HS-5 (cell line): ENCODE data around the gene RBM6.
"Not testable (repeated sequence)": the region's sequence is repeated elsewhere in the genome, so short reads cannot be mapped to it uniquely, and the experiment has no call there.

Experiments used
- DNase-seq: peaks from one replicate; pipeline ENCODE4 v3.0.0-alpha.2; 2012; ENCODE audit warnings: low read depth

RBM6 gene, protein sequence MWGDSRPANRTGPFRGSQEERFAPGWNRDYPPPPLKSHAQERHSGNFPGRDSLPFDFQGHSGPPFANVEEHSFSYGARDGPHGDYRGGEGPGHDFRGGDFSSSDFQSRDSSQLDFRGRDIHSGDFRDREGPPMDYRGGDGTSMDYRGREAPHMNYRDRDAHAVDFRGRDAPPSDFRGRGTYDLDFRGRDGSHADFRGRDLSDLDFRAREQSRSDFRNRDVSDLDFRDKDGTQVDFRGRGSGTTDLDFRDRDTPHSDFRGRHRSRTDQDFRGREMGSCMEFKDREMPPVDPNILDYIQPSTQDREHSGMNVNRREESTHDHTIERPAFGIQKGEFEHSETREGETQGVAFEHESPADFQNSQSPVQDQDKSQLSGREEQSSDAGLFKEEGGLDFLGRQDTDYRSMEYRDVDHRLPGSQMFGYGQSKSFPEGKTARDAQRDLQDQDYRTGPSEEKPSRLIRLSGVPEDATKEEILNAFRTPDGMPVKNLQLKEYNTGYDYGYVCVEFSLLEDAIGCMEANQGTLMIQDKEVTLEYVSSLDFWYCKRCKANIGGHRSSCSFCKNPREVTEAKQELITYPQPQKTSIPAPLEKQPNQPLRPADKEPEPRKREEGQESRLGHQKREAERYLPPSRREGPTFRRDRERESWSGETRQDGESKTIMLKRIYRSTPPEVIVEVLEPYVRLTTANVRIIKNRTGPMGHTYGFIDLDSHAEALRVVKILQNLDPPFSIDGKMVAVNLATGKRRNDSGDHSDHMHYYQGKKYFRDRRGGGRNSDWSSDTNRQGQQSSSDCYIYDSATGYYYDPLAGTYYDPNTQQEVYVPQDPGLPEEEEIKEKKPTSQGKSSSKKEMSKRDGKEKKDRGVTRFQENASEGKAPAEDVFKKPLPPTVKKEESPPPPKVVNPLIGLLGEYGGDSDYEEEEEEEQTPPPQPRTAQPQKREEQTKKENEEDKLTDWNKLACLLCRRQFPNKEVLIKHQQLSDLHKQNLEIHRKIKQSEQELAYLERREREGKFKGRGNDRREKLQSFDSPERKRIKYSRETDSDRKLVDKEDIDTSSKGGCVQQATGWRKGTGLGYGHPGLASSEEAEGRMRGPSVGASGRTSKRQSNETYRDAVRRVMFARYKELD

DNA sequence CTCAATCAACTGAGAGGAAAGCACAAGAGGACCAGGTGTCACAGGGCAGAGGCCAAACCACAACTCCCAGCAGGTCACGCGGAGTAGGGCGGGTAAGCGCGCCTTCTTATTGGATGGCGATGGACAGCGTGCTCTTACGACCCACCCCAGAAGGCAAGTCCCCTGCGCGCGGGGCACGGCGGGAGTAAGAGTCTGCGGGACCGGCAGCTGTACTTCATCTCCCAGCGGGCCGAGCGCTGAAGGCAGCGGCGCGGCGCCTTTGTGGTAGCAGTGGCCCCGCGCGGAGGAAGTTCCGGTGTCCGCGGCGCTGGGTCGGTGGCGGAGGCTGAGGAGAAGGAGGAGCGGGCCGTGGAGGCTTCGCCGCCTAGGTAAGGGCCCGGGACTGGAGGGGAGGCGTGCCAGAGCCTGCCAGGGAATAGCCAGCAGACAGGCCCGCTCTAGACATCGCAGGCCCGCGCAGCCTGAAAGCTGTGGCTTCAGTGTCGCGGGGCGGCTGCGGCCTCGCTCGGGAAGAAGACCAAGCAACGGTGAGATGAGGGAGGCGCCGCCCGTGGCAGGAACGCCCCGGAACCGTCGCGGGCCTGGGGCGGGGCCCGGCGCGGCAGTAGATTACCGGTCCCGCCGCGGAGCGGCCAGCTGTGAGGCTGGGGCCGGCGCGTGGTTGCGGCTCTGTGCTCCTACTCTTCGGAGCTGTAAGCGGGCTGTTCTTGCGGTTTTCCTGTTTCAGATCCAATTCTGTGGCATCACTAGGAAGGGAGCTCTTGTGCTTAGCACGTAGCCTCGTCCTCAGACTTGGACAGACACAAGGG is at the start of gene RBM6:
Gene RBM6, plus strand, starts transcription at position 293 of the 809 bp plus-strand sequence. CDS start 22,492 bp downstream, outside the sequence.
- peak; percentile 79 for DNase-seq

DNA sequence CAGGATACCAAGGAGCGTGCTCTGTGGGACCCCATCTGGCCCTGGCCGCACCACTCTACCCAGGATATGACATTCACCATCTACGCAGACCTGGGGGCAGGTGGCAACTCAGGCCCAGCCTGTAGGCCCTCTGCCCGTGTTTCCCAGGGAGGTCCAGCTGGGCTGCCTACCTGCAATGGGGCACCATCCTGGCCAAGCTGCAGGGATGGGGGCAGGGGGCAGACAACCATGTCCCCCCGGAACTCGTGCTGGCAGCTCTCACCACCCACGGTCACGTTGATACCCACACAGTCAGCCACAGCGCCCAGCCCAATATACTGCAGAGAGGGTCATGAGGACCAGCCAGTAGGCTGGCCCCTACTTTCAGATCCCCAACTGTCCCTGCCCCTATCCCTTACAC is 44.2 kb upstream of the RBM6 start:
- no peak for DNase-seq

DNA sequence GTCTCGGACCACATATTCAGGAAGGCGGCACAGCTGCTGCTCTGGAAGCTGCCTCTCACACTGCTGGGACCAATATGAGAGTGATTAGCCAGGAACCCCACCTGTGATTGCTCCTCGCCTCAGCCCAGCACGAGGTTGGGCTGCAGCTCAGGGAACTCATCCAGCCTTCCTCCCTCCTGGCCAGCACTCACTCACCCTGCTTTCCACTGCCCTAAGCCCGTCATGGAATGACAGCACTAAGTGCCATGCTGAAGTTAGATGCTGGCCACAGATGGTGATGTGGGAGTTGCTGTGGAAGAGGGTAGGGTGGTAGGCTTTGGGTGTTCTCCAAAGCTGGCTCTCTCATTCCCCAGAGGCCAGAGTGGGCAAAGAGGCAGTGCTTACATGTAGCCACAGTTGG is 43.6 kb upstream of the RBM6 start:
- DNase-seq: no peak

DNA sequence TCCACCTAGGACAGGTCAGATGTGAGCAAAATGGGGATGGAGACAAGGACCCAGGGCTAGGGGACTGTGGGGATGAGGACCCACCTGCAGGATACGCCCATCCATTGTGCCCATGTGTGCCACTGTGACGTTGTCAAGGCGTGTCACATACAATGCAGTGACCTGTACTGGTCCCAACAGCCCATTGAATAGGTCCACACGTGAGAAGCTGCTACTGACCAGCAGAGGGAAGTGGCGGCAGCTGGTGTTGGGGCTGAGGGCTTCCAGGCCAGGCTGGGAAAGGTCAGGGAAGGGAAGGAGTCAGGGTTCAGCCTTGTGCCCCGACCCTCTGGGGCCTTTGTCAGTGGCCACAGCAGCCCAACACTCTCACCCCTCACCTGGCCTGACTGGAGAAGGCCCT is 41.0 kb upstream of the RBM6 start:
- DNase-seq: no peak

DNA sequence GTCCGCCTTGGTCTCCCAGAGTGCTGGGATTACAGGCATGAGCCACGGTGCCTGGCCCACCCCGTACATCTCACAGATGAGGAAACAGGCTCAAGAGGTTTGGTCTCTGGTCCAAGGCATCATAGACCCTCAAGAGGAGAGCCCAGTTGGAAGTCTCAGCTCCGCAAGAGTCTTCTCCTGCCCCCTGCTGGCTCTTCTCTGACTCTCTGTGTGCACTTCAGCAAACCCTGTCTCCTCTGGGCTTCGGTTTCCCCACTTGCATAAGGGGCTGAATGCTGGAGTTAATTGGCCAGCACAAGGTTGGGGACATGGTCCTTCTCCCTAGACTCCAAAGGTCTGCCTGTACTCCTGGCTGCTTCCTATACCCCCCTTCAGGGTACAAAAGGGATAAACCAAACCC is 40.1 kb upstream of the RBM6 start:
- no peak for DNase-seq

DNA sequence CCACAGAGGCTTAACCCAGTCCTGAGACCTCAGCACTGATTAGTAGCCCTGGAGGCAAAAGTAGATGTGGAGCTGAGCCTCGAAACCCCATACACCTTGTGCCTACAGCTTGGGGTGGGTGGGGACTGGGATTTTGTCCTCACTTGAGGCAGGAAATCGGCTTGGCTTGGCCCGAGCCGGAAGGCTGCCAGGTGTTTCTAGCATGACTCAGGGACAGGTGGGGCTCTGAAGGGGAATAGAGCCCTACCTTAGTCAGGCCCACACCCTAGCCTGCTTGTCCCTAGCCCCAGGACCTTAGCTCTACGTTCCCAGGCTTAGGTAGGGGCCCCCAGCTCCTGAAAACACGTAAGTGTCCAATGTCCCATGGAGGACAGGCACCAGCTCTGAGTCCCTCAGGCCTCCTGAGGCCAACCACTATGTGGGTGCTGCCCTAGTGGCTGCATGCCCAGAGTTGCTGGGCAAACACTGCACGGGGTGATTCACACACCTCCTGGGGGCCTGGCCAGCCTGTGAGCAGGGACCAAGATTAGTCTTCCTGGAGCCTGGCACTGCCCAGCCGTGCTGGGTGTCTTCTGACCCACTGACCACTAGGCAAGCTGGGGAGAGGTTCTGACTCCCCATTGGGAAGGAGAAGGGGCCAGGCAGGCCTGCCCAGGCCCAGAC is 39.3 kb upstream of the RBM6 start:
- DNase-seq: peak; percentile 14

DNA sequence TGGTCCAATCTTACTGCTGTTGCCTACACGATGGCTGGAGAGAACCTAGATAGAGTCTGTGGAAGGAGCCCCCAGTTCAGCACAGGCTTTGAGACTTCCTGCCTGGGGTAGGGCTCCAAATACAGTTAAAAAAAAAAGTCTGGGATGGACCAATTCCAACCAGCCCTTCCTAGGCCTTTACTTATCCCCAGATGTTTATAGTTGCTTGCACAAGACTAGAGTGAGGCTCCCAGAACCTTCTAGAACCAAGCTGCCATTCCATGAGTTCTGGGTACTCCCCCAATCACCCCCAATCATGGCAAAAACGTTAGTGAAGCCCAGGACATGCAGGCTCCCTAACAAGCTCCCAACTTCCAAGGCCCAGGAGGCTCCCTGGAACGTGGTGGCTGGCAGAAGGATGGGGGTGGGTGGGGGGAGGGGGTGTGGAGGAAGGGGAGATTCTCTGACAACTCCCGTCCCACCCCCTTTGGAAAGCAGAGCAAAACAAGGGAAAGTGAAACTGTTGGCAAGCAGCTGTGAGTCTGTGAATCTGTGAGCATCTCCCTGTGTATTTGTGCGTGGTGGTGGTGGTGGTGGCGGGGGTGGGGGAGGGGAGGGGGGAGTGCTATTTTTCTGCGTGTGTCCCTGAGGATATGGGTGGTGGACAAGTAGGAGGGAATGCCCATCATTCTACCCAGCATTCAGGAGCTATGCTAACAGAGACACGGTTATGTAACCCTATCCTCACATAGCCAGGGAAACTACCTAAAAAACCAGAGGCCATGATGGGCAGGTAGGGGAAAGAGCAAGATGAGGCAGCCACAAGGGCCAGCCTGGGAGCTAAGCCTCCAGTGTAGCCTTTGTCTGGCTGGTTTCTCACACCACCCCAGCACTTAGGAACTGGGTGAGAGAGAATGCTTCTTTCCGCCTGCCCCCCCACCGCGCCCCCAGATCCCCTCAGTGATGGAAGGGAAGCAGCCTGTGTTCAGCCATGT is 38.3 kb upstream of the RBM6 start:
- no peak for DNase-seq

DNA sequence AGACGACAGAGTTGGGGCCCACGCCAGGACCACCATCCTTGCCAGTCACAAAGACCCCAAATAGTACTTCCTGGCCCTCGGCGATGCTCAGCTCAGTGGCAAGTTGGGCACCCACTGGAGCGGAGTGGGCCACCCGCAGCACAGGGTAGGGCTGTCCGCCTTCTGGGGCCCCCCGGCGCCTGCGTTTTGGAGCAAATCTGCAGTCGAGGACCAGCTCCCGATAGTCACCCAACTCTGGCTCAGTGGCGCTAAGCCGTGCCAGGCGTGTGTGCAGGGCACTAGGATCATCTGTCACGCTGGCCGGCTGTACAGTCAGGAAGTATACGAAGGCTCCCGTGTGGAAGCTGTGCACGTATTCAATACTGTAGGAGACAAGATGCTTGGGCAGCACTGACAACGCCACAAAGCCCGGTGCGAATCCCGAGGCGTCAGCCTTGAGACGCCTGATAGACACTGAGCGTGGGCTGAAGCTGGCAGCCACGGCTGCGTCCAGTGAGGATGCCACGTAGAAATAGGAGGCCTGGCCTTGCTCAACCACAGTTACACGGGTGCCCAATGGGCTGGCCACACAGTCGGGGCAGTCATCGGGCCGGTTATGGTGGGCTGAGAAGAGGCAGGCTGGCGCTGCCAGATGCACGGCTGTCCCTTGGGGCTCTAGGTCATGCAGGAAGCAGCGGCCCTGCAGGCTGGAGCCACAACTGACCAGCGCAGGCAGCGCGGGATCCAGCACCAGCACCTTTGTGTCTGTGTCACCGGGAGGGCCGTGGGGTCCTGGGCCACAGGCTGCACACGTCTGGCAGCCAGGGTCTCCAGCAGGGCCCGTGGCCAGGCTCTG is 37.2 kb upstream of the RBM6 start:
- DNase-seq: no peak

DNA sequence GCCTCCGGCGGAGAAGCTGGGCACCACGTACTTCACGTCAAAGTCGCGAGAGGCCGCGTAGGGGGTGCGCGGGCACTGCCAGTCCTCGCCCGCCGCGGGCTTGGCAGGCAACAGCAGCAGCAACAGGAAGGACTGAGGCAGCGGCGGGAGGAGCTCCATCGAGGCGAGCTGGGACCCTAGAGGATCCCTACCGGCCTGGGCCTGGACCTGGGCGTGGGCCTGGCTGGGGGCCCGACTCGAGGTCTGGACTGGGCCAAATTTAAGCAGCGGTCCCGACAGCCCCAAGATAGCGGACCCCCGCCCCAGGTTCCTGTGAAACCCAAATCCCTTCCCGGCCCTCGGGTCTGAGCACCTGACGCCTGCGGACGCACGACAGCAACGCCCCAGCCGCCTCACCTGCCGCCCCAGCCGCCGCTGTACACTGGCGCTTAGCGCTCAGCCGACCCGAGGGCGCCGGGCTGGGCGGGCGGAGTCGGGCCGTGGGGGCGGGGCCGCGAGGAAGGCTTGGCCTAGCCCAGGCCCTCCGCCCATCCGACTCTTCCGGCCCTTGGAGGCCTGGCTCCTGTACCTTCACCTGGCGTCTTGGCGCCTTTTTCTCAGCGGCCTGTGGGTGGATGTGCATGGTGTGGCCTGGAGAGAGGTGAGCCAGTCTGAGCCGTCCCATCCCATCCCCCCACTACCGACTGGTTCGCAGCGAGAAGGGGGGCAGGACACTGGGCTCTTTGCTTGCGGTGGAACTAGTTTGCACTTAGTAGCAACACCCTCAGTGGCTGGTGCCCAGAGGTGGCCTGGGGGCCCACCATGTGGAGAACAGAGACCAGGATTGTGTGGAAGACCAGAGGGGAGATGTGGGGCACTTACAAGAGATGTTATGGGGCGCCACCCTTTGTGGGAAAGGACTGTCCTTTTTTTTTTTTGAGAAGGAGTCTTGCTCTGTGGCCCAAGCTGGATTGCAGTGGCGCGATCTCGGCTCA is 36.2 kb upstream of the RBM6 start, which contains the start of gene MST1R:
Gene MST1R, minus strand, starts transcription at position 423 of the 974 bp plus-strand sequence. Its CDS starts 264 bp downstream, at position 159.
- no peak for DNase-seq

DNA sequence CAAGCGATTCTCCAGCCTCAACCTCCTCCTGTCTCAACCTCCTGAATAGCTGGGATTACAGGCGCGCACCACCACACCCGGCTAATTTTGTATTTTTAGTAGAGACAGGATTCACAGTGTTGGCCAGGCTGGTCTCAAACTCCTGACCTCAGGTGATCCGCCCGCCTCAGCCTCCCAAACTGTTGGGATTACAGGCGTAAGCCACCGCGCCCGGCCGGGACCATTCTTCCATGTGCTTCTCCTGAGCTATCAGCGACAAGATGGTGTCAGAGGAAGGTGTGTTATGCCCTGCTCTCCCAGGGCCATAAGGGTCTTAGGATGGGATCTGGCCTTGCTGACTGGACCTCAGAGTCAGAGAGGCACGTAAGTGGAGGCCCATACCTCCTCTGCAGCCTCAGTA is 35.5 kb upstream of the RBM6 start:
- not testable (repeated sequence) for DNase-seq

DNA sequence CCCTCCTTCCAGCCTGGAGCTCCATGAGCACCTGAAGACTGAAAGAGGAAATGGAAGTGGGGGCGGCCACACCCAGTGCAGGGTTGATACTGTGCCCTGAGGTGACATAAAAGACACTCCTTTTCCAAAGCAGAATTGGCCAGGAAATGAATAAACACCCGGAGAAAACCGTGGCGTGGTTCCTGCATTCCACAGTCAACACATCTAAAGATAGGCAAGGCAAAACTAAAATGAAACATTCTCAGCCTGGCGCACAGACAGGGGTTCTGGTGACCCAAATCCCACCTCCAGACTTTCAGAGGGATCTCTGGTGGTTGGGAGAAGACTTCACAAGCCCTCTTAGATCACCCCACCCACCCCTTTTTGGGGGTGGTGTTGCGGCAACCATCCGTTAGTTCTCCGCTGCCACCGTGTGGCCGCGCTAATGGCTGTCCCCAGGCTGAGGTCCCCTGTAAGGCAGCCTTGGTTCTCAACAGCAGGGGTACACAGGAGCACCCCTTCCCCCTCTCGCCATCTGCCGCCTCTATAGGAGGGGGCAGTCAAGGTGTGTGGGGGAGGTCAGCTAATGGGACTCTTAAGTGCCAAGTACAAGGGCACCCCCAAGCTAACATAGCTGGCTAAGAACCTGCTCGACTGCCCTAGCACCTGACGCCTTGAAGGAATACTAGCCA is 33.7 kb upstream of the RBM6 start:
- DNase-seq: peak; percentile 19

DNA sequence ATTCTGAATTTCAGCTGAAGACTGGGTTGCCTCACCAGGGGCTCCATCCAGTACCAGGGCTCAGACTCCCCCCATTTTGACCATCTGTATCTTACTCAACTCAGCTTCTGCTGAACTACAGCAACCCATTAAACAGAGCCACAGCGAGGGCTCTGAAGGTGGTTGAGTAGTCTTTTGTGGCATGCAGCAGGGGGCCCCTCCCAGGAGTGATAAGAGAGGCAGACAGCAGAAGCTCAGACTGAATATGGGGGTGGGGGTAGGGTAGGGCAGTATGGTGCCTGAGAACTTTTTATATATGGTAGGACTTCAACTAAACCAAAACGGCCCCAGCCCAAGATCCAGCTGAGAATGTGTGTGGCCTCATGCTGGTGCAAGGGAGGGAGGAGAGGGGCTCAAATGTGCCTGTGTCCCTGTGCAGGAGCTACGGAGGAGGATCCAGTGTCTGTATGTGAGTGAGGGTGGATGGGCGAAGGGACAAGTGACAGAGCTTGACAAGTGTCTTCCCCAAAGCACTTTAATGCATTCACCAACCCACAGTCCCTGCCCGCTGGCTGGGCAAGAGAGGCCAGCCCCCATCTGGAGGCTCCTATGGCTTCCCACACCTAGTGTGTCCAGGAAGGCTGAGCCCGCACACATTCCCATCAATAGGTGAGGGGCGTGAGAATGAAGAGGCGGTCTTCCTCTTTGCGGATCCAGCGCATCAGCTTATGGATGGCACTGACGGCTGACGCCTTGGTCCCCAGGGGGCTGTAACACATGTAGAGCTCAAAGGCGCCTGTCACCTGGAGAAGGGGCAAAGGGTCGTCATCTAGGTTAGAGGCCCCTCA is 31.4 kb upstream of the RBM6 start:
- DNase-seq: no peak

DNA sequence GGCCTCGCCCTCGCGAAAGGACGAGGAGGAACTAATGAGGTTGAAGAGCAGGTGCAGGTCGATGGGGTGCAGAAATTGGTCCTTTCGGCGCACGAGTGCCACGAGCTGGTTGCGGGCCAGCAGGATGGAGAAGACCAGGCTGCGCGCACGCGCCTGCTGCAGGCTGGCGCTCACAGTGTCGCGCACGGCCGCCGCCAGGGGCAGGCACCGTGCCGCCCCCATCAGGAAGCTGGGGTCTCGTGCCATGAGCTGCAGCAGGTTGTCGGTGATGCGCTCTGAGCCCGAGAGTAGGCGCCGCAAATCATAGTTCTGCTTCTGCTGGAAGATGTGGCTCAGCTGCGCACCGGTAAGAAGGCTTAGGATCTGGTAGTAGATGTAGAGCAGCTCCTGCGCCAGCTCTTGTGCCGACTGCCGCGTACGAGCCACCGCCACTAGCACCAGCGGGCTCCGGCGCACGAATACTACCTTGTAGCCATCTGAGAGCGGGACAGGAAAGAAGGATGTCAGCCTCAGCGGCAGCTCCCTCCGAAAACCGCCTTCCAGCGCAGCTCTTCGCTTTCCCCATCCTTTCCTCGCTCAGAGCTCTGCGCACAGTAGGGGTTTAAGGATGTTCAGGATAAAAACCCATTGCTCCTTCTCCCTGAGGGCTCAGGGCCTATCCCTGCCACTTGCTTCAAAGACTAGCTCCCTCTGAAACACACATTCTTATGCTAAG is 29.4 kb upstream of the RBM6 start:
- DNase-seq: no peak

DNA sequence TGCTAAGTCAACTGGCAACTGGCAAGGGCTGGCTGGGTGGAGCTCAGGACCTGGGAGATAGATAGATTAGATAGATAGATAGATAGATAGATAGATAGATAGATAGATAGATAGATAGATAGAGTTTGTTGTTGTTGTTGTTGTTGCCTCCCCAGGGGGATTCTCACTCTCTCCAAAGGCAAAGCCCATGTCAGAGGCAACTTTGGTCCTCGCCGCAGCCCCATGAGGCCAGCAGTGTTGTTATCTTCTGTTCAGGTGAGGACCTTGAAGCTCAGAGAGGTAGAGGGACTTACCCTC is 28.9 kb upstream of the RBM6 start:
- no peak for DNase-seq

DNA sequence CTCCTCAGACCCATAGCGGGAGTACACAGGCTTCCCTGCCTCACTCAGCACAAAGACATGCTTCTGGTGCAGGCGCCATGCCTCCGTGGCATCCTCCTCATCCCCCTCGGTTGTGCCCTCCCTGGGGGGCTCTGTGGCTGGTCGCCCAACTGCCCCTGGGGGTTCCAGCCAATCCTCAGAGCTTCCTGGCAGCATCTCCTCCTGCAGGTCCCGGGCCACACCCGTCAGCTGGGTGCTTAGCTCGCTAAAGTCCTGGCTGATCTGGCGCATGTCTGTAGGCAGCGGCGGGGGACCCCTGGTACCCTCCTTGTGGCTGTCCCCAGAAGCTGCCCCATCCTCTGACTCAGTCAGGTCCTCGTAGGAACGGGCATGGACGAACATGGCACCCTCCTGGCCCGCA is 28.3 kb upstream of the RBM6 start:
- no peak for DNase-seq

DNA sequence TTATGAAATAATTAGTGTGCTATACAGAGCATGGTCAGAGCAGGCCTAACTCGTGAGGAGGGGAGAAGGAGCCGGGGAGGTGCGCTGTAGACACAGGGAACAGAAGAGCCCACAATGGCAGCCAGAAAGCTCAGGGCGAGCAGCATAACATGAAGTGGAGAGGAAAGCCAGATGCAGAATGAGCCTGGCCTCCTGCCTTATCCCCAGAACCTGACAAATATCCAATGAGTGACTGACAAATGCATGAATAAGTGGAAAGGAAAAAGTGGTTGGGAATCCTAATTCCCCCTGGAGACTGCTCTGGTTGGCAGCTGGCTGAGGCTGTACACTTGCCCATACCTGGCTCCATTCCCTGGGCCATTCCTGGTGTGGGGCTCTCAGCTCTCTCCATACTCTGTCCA is 27.1 kb upstream of the RBM6 start:
- no peak for DNase-seq
